Measurements from ENCODE around the gene SLC28A3. TPM values are rescaled to one million over a fixed set of nuclear protein-coding genes. Genes with fewer than 3 reads are reported as not detected.

Gene SLC28A3
- total and polyA plus RNA-seq, 2 donors (not counting 3 experiments of a cell fraction or from before 2014, with no cell fraction given), result not detected

- H3K4me3 ChIP-seq (replicated peaks in 1 of 3; ENCODE audit: insufficient read depth in 1 of 3, low read depth in 1 of 3, low read length in 3 of 3), result no peak overlapping the region
- H3K27me3 ChIP-seq (ENCODE audit: control insufficient read depth in 2 of 2, insufficient read depth in 2 of 2, low read length in 2 of 2), result no peaks in the 10 kb centered on the region
- no peaks in the 10 kb centered on the region for H3K9me3 ChIP-seq (replicated peaks; ENCODE audit: control insufficient read depth, insufficient read depth, low read length)
- H4K20me1 ChIP-seq (replicated peaks; ENCODE audit: control insufficient read depth, extremely low read depth, insufficient read depth, low read length), result no peaks in the 10 kb centered on the region
- H3K36me3 ChIP-seq (ENCODE audit: control insufficient read depth in 2 of 2, extremely low read depth in 1 of 2, insufficient read depth in 2 of 2, low read length in 2 of 2), result no peaks in the 10 kb centered on the region
- ChIA-PET CTCF (interaction anchor here (2.0 kb wide), 1 partner anchor 63 kb away, joined by 7 read pairs; no protein-coding TSS in a partner anchor), POLR2A (no interaction called here)
- peak; percentile 43 for FAIRE-seq
- no peak overlapping the region for H3K27ac ChIP-seq (ENCODE audit: insufficient read depth, low read depth, low read length)
- BruUV-seq (replicated peaks), result no TSS peak
- intact Hi-C loops (cut with micrococcal nuclease) (no loop called here), dilution Hi-C loops (cut with MboI; ENCODE audit: extremely low pct_ligation_motif_present, low sequenced_read_pairs) (no loop called here)
- no peak overlapping the region for H3K9ac ChIP-seq (replicated peaks; ENCODE audit: extremely low read depth, insufficient read depth, low read length)
- TF ChIP-seq POLR2A (IDR thresholded peaks at IDR 0.05; ENCODE audit: low read depth, low read length) (no peak), MAX (IDR thresholded peaks at IDR 0.05; ENCODE audit: insufficient read depth, insufficient read length) (no peak), POLR2AphosphoS5 (IDR thresholded peaks at IDR 0.05; ENCODE audit: insufficient read depth, low read depth, low read length) (no peak), JUN (IDR thresholded peaks at IDR 0.05; ENCODE audit: borderline replicate concordance, insufficient read depth, insufficient read length, low read depth) (no peak), CTCF (IDR thresholded peaks at IDR 0.05; ENCODE audit: extremely low read depth in 1 of 2, insufficient read depth in 1 of 2, low read depth in 1 of 2, low read length in 2 of 2) (no peak), MYC (IDR thresholded peaks at IDR 0.05; ENCODE audit: low read depth, low read length) (no peak), EZH2 (IDR thresholded peaks at IDR 0.05; ENCODE audit: borderline replicate concordance, low read depth, low read length, severe bottlenecking) (no peak), GATA2 (IDR thresholded peaks at IDR 0.05; ENCODE audit: insufficient read depth, insufficient read length, low read depth, low read length) (no peak), FOS (IDR thresholded peaks at IDR 0.05; ENCODE audit: borderline replicate concordance, insufficient read depth, low read length) (no peak)
- peaks cover 25% of the 10 kb centered on the region for H3K4me1 ChIP-seq (ENCODE audit: control insufficient read depth, extremely low read depth, insufficient read depth, low read length)
- no peaks in the 10 kb centered on the region for H3K9me1 ChIP-seq (replicated peaks; ENCODE audit: control insufficient read depth, extremely low read depth, insufficient read depth, low read length)
- peak overlapping the region; percentile 74 for H2AFZ ChIP-seq (ENCODE audit: low read depth, low read length)
- no peaks in the 10 kb centered on the region for H3K79me2 ChIP-seq (ENCODE audit: control insufficient read depth, insufficient read depth, low read length)
- DNase-seq (ENCODE audit: low read depth, low spot score), result peak; percentile 4
- H3K4me2 ChIP-seq (ENCODE audit: insufficient read depth, low read length), result no peak overlapping the region
Observed at GRCh38 chr9:84323858-84324257, 16.7 kb downstream of the SLC28A3 start.
